ENCODE data around the gene UBA5. TPM values are rescaled to one million over a fixed set of nuclear protein-coding genes. Genes with fewer than 3 reads are reported as not detected.
A peak's percentile ranks its signal among the peaks of the same experiment; 100 is the strongest.

The UBA5 gene
- total RNA-seq, 1 donor from 2014 or later: 38.2 TPM

- Mint-ChIP-seq H3K27ac (ENCODE audit: unreplicated experiment) (no peak overlapping the region), H3K4me1 (ENCODE audit: low read depth) (peaks cover 21% of the 10 kb centered on the region), H3K27me3 (ENCODE audit: low read depth) (peaks cover 2% of the 10 kb centered on the region), H3K36me3 (ENCODE audit: low read depth) (no peaks in the 10 kb centered on the region), H3K9me3 (ENCODE audit: low read depth) (no peaks in the 10 kb centered on the region), H3K4me3 (ENCODE audit: unreplicated experiment) (no peak overlapping the region)
- peak; percentile 97 for TF ChIP-seq CTCF (IDR thresholded peaks at IDR 0.05)
- DNase-seq (ENCODE audit: low spot score): no peak
Measured at GRCh38 chr3:132726341-132726823, 66.3 kb downstream of the UBA5 start.

Other genes with a start within 250 kb of the UBA5 start
- 49.1 to 61.4 TPM (median 51.8 TPM) in 3 replicates for gene DNAJC13, start 242.8 kb upstream of the UBA5 start, total RNA-seq
- 0.22 TPM in 1 of 3 replicates, not detected in the others for gene ACKR4, start 63.1 kb upstream of the UBA5 start, total RNA-seq
- gene ACAD11, start 520 bp upstream of the UBA5 start, total RNA-seq: 16.8 to 21.3 TPM (median 17.2 TPM) in 3 replicates
- 20.5 to 24.7 TPM (median 24.6 TPM) in 3 replicates for gene NPHP3, start 62.1 kb downstream of the UBA5 start, total RNA-seq

All from chondrocyte (in vitro differentiated cells).